Tibial nerve (tissue), 4 donors: ENCODE results near the gene CTAGE9. TPM values are rescaled to one million over a fixed set of nuclear protein-coding genes. Genes with fewer than 3 reads are reported as not detected.
A peak's percentile ranks its signal among the peaks of the same experiment; 100 is the strongest.
"Not testable (repeated sequence)": the region's sequence is repeated elsewhere in the genome, so short reads cannot be mapped to it uniquely, and the experiment has no call there.

Source experiments
- DNase-seq, 2 donors: peaks; one replicate each; pipeline ENCODE4 v3.0.0-alpha.2; 2019; ENCODE audit warnings: low spot score in 2 of 2
- H3K27ac ChIP-seq, 4 donors: fragments of 200-600 bp; sonication (generic) in 3 of 4; one replicate each; pipeline ENCODE4 v1.5.1; 2017 to 2019; ENCODE audit warnings: mild to moderate bottlenecking in 1 of 4
- H3K27me3 ChIP-seq, 2 donors: fragments of 200-600 bp; sonication (generic) in 1 of 2; one replicate each; pipeline versions ENCODE4 v1.5.1 to v1.6.0; 2017 to 2019
- H3K36me3 ChIP-seq, 3 donors: fragments of 200-600 bp; sonication (generic); one replicate each; pipeline ENCODE4 v1.5.1; 2018 to 2019
- H3K4me1 ChIP-seq, 4 donors: fragments of 200-600 bp; sonication (generic) in 3 of 4; one replicate each; pipeline ENCODE4 v1.5.1; 2017 to 2019
- H3K4me3 ChIP-seq, 4 donors: fragments of 200-600 bp; sonication (generic) in 3 of 4; one replicate each; pipeline ENCODE4 v1.5.1; 2017 to 2019; ENCODE audit warnings: mild to moderate bottlenecking in 1 of 4, moderate library complexity in 1 of 4
- H3K9me3 ChIP-seq, 4 donors: fragments of 200-600 bp; sonication (generic) in 3 of 4; one replicate each; pipeline ENCODE4 v1.5.1; 2017 to 2019
- CTCF ChIP-seq, 5 experiments: fragments of 200-600 bp in 3 of 5; fragments of 450-650 bp in 2 of 5; sonication (generic) in 3 of 5; IDR thresholded peaks; one replicate each; pipeline ENCODE4 v1.5.1; 2016 to 2019; ENCODE audit warnings: antibody characterized with exemption in 5 of 5, mild to moderate bottlenecking in 3 of 5, moderate library complexity in 2 of 5
- EP300 ChIP-seq, 2 donors: sonication (generic); formaldehyde crosslinking; IDR thresholded peaks; one replicate each; pipeline ENCODE4 v1.6.1; 2017; ENCODE audit warnings: antibody characterized with exemption in 2 of 2, mild to moderate bottlenecking in 1 of 2
- POLR2A ChIP-seq, 2 donors: fragments of 450-650 bp; IDR thresholded peaks; one replicate each; pipeline ENCODE4 v1.6.1; 2017; ENCODE audit warnings: antibody characterized with exemption in 2 of 2, mild to moderate bottlenecking in 2 of 2, moderate library complexity in 2 of 2
- WGBS, 2 donors: methylation state at CpG; one replicate each; pipeline ENCODE4 v1.1.5; 2018; 5-methylcytosine and 5-hydroxymethylcytosine counted together
- total RNA-seq, 4 donors: library from RNA; depleted of rRNA; stranded (reverse); fragments of >200 nt; gene quantifications; one replicate each; pipeline ENCODE4 v1.1.0, GENCODE V29; 2016

The CTAGE9 gene
- total RNA-seq, 4 donors from 2014 or later, result not detected

- Histone ChIP-seq H3K4me3 (no peak overlapping the region), H3K4me1 (no peaks in the 10 kb centered on the region), H3K9me3 (no peaks in the 10 kb centered on the region), H3K27ac (no peak overlapping the region), H3K36me3 (no peaks in the 10 kb centered on the region), H3K27me3 (no peaks in the 10 kb centered on the region)
- no peak for DNase-seq
- WGBS, 2 donors, result 71 to 76% methylated on average over 3 of the region's 3 CpGs
- TF ChIP-seq POLR2A (IDR thresholded peaks at IDR 0.05), result no peak
- no peak for TF ChIP-seq CTCF (IDR thresholded peaks at IDR 0.05)
- no peak for TF ChIP-seq EP300 (IDR thresholded peaks at IDR 0.05)
These were observed 7.2 kb upstream of the CTAGE9 start for GRCh38 chr6:131717836-131718542.

GRCh38 chr6:131715567-131715966 is 4.8 kb upstream of the CTAGE9 start:
- WGBS, 2 donors, result 82 to 100% methylated on average over 1 to 6 of the region's 6 CpGs

GRCh38 chr6:131703905-131704304 is 6.9 kb downstream of the CTAGE9 start:
- no CpG with 5 or more reads among the region's 2 CpGs for WGBS, 2 donors
- DNase-seq, result not testable (repeated sequence)

More at GRCh38 chr6:131715567-131715966, 4.8 kb upstream of the CTAGE9 start:
- not testable (repeated sequence) for H3K27me3 ChIP-seq, H3K27ac ChIP-seq, H3K4me3 ChIP-seq, H3K4me1 ChIP-seq, DNase-seq, H3K9me3 ChIP-seq, H3K36me3 ChIP-seq

GRCh38 chr6:131700851-131701250 is 10.0 kb downstream of the CTAGE9 start:
- H3K27ac ChIP-seq, H3K27me3 ChIP-seq, H3K9me3 ChIP-seq, H3K4me1 ChIP-seq, H3K36me3 ChIP-seq, DNase-seq, H3K4me3 ChIP-seq: not testable (repeated sequence)
- WGBS, 2 donors, result no CpG with 5 or more reads among the region's 14 CpGs

More at GRCh38 chr6:131703905-131704304, 6.9 kb downstream of the CTAGE9 start:
- not testable (repeated sequence) for H3K27ac ChIP-seq, H3K4me1 ChIP-seq, H3K4me3 ChIP-seq, H3K27me3 ChIP-seq, H3K36me3 ChIP-seq, H3K9me3 ChIP-seq

GRCh38 chr6:131696956-131697355 is 13.9 kb downstream of the CTAGE9 start:
- WGBS, 2 donors, result 96 to 97% methylated on average over 7 of the region's 7 CpGs
- no peak overlapping the region for H3K4me3 ChIP-seq
- no peak for DNase-seq
- no peaks in the 10 kb centered on the region for H3K27me3 ChIP-seq
- H3K27ac ChIP-seq, result no peak overlapping the region
- H3K36me3 ChIP-seq, result no peaks in the 10 kb centered on the region
- H3K9me3 ChIP-seq, result no peaks in the 10 kb centered on the region
- no peak for TF ChIP-seq POLR2A (IDR thresholded peaks at IDR 0.05)
- no peak for TF ChIP-seq EP300 (IDR thresholded peaks at IDR 0.05)
- no peaks in the 10 kb centered on the region for H3K4me1 ChIP-seq

GRCh38 chr6:131694832-131695426 is 15.9 kb downstream of the CTAGE9 start:
- no peaks in the 10 kb centered on the region for H3K4me1 ChIP-seq
- whole genome bisulfite sequencing, 2 donors, result 45 to 47% methylated on average over 2 of the region's 2 CpGs
- no peaks in the 10 kb centered on the region for H3K36me3 ChIP-seq
- H3K4me3 ChIP-seq, result no peak overlapping the region
- H3K27ac ChIP-seq, result no peak overlapping the region
- no peaks in the 10 kb centered on the region for H3K27me3 ChIP-seq
- TF ChIP-seq EP300 (IDR thresholded peaks at IDR 0.05), result no peak
- TF ChIP-seq CTCF (IDR thresholded peaks at IDR 0.05), result peak; percentile 56 to 79 (median 70)
- H3K9me3 ChIP-seq, result no peaks in the 10 kb centered on the region
- peak; percentile 37 to 69 for DNase-seq

- H3K27me3 ChIP-seq, result no peaks in the 10 kb centered on the region
- no peak overlapping the region for H3K27ac ChIP-seq
- no peak for TF ChIP-seq POLR2A (IDR thresholded peaks at IDR 0.05)
- TF ChIP-seq CTCF (IDR thresholded peaks at IDR 0.05), result no peak
- H3K9me3 ChIP-seq, result no peaks in the 10 kb centered on the region
- H3K4me1 ChIP-seq, result no peaks in the 10 kb centered on the region
- no peak for DNase-seq
- H3K4me3 ChIP-seq, result no peak overlapping the region
- 84% methylated on average over 5 of the region's 5 CpGs for WGBS, 2 donors
- H3K36me3 ChIP-seq, result no peaks in the 10 kb centered on the region
These were observed 17.4 kb downstream of the CTAGE9 start for GRCh38 chr6:131693384-131693783.
